HEK293 (cell line): ENCODE results near the gene DPF3.

Experiments
- CTCF ChIA-PET: fragments of 350-600 bp; formaldehyde crosslinking; extraction: SDS; loops from one replicate; lab custom pipeline; 2021; ENCODE audit warnings: antibody characterized with exemption; lab: Yijun Ruan, JAX
- POLR2A ChIA-PET: fragments of 300-600 bp; formaldehyde crosslinking; extraction: SDS; loops from one replicate; lab custom pipeline; 2020; ENCODE audit warnings: antibody characterized with exemption, inconsistent platforms; lab: Yijun Ruan, JAX
- H3K27ac ChIP-seq: fragments of 200-500 bp; sonication (Bioruptor generic); 2 replicates; pipeline ENCODE4 v1.5.1; 2014; ENCODE audit warnings: low read depth, low read length, control low read depth, inconsistent platforms; ENCODE audit errors: extremely low read depth
- H3K36me3 ChIP-seq, 2 experiments: fragments of 200-500 bp in 1 of 2; sonication (Bioruptor generic) in 1 of 2; 1 replicate in 1 of 2; 2 replicates in 1 of 2; pipeline ENCODE4 v1.5.1; 2014 to 2017; ENCODE audit warnings: inconsistent platforms in 2 of 2, low read length in 2 of 2; ENCODE audit not compliant: control insufficient read depth in 2 of 2, insufficient read depth in 1 of 2
- H3K4me1 ChIP-seq: fragments of 200-500 bp; sonication (Bioruptor generic); 2 replicates; pipeline ENCODE4 v1.5.1; 2014; ENCODE audit warnings: mild to moderate bottlenecking, low read length, inconsistent platforms; ENCODE audit not compliant: control insufficient read depth, insufficient read depth
- H3K4me3 ChIP-seq: 2 replicates; pipeline ENCODE4 v1.5.1; 2011; ENCODE audit warnings: low read depth, mild to moderate bottlenecking, control low read depth, low read length, moderate library complexity
- H3K9me3 ChIP-seq: fragments of 200-500 bp; sonication (Bioruptor generic); 2 replicates; pipeline ENCODE4 v1.5.1; 2014; ENCODE audit warnings: low read depth, low read length, inconsistent platforms; ENCODE audit not compliant: control insufficient read depth, insufficient read depth
- MYNN ChIP-seq: fragments of 450-650 bp; formaldehyde crosslinking; IDR thresholded peaks from 2 replicates; pipeline ENCODE4 v1.5.1; 2016; ENCODE audit warnings: missing biosample characterization, missing genetic modification characterization, borderline replicate concordance
- PRDM4 ChIP-seq: fragments of 450-650 bp; formaldehyde crosslinking; IDR thresholded peaks from 2 replicates; pipeline ENCODE4 v1.5.1; 2017; ENCODE audit warnings: missing biosample characterization, missing genetic modification characterization
- REPIN1 ChIP-seq: fragments of 450-650 bp; formaldehyde crosslinking; IDR thresholded peaks from 2 replicates; pipeline ENCODE4 v1.5.1; 2017; ENCODE audit warnings: missing biosample characterization, missing genetic modification characterization, low read depth
- TCF7L2 ChIP-seq: IDR thresholded peaks from 2 replicates; pipeline ENCODE4 v1.6.1; 2011; ENCODE audit warnings: low read depth, mild to moderate bottlenecking, inconsistent platforms, low read length, moderate library complexity, borderline replicate concordance
- TRIM28 ChIP-seq: IDR thresholded peaks from 2 replicates; pipeline ENCODE4 v1.6.1; 2011; ENCODE audit warnings: low read length, control low read depth, borderline replicate concordance
- ZBTB8A ChIP-seq: fragments of 450-650 bp; formaldehyde crosslinking; IDR thresholded peaks from 2 replicates; pipeline ENCODE4 v1.5.1; 2016; ENCODE audit warnings: missing biosample characterization, missing genetic modification characterization
- ZFP3 ChIP-seq: fragments of 450-650 bp; formaldehyde crosslinking; IDR thresholded peaks from 2 replicates; pipeline ENCODE4 v1.5.1; 2016; ENCODE audit warnings: low read depth, missing biosample characterization, missing genetic modification characterization
- ZIC2 ChIP-seq: fragments of 450-650 bp; formaldehyde crosslinking; IDR thresholded peaks from 2 replicates; pipeline ENCODE4 v1.5.1; 2016; ENCODE audit warnings: missing biosample characterization, missing genetic modification characterization
- ZNF114 ChIP-seq: fragments of 450-650 bp; formaldehyde crosslinking; IDR thresholded peaks from 2 replicates; pipeline ENCODE4 v1.5.0; 2017; ENCODE audit warnings: missing biosample characterization, missing genetic modification characterization
- ZNF148 ChIP-seq: fragments of 450-650 bp; formaldehyde crosslinking; IDR thresholded peaks from 2 replicates; pipeline ENCODE4 v1.5.0; 2017; ENCODE audit warnings: missing biosample characterization, missing genetic modification characterization, borderline replicate concordance
- ZNF155 ChIP-seq: fragments of 450-650 bp; formaldehyde crosslinking; IDR thresholded peaks from 2 replicates; pipeline ENCODE4 v1.5.1; 2016; ENCODE audit warnings: missing biosample characterization, missing genetic modification characterization
- ZNF174 ChIP-seq: fragments of 450-650 bp; formaldehyde crosslinking; IDR thresholded peaks from 2 replicates; pipeline ENCODE4 v1.5.0; 2017; ENCODE audit warnings: missing biosample characterization, mild to moderate bottlenecking, missing genetic modification characterization
- ZNF239 ChIP-seq: fragments of 450-650 bp; formaldehyde crosslinking; IDR thresholded peaks from 2 replicates; pipeline ENCODE4 v1.5.1; 2016; ENCODE audit warnings: missing biosample characterization, missing genetic modification characterization
- ZNF24 ChIP-seq: fragments of 450-650 bp; formaldehyde crosslinking; IDR thresholded peaks from 2 replicates; pipeline ENCODE4 v1.5.1; 2016; ENCODE audit warnings: missing biosample characterization, missing genetic modification characterization
- ZNF26 ChIP-seq: fragments of 450-650 bp; formaldehyde crosslinking; IDR thresholded peaks from 2 replicates; pipeline ENCODE4 v1.5.1; 2016; ENCODE audit warnings: missing biosample characterization, missing genetic modification characterization
- ZNF266 ChIP-seq: fragments of 450-650 bp; formaldehyde crosslinking; IDR thresholded peaks from 2 replicates; pipeline ENCODE4 v1.5.1; 2016; ENCODE audit warnings: missing biosample characterization, missing genetic modification characterization, low read depth
- ZNF354C ChIP-seq: fragments of 450-650 bp; formaldehyde crosslinking; IDR thresholded peaks from 2 replicates; pipeline ENCODE4 v1.5.1; 2016; ENCODE audit warnings: missing biosample characterization, missing genetic modification characterization, low read depth, borderline replicate concordance
- ZNF362 ChIP-seq: fragments of 450-650 bp; formaldehyde crosslinking; IDR thresholded peaks from 2 replicates; pipeline ENCODE4 v1.5.1; 2016; ENCODE audit warnings: missing biosample characterization, missing genetic modification characterization
- ZNF391 ChIP-seq: fragments of 450-650 bp; formaldehyde crosslinking; IDR thresholded peaks from 2 replicates; pipeline ENCODE4 v1.5.1; 2016; ENCODE audit warnings: low read depth, missing biosample characterization, missing genetic modification characterization, borderline replicate concordance
- ZNF416 ChIP-seq: fragments of 450-650 bp; formaldehyde crosslinking; IDR thresholded peaks from 2 replicates; pipeline ENCODE4 v1.5.1; 2016; ENCODE audit warnings: missing biosample characterization, missing genetic modification characterization
- ZNF513 ChIP-seq: fragments of 450-650 bp; IDR thresholded peaks from 2 replicates; pipeline ENCODE4 v1.5.1; 2018; ENCODE audit warnings: missing biosample characterization, missing genetic modification characterization
- ZNF623 ChIP-seq: fragments of 450-650 bp; formaldehyde crosslinking; IDR thresholded peaks from 2 replicates; pipeline ENCODE4 v1.5.1; 2016; ENCODE audit warnings: missing biosample characterization, missing genetic modification characterization
- ZNF76 ChIP-seq: fragments of 450-650 bp; formaldehyde crosslinking; IDR thresholded peaks from 2 replicates; pipeline ENCODE4; 2016; ENCODE audit warnings: low read depth, missing biosample characterization, missing genetic modification characterization, borderline replicate concordance
- ZNF791 ChIP-seq: fragments of 450-650 bp; formaldehyde crosslinking; IDR thresholded peaks from 2 replicates; pipeline ENCODE4 v1.5.1; 2016; ENCODE audit warnings: missing biosample characterization, missing genetic modification characterization
- ZNF837 ChIP-seq: fragments of 450-650 bp; formaldehyde crosslinking; IDR thresholded peaks from 2 replicates; pipeline ENCODE4 v1.5.1; 2016; ENCODE audit warnings: missing biosample characterization, missing genetic modification characterization

Gene DPF3

GRCh38 chr14:72802588-72802946 lies 91.3 kb downstream of the DPF3 start (continued):
- TF ChIP-seq PRDM4 (tag by site-specific recombination) (no peak), ZNF391 (no peak), ZNF174 (no peak), ZNF837 (tag by site-specific recombination) (no peak), ZNF362 (tag by site-specific recombination) (no peak), ZBTB8A (tag by site-specific recombination) (no peak)
- TF ChIP-seq, all 188 proteins: peak for 0

GRCh38 chr14:72801836-72802587 lies 91.9 kb downstream of the DPF3 start:
- H3K4me3 ChIP-seq, result no peak overlapping the region
- H3K27ac ChIP-seq, result no peak overlapping the region
- ChIA-PET POLR2A (no interaction called here), CTCF (interaction anchor here (0.6 kb wide), 1 partner anchor 206 kb away, joined by 4 read pairs; no protein-coding TSS in a partner anchor)
- H3K9me3 ChIP-seq, result no peaks in the 10 kb centered on the region
- H3K36me3 ChIP-seq, result no peaks in the 10 kb centered on the region
- no peaks in the 10 kb centered on the region for H3K4me1 ChIP-seq
- TF ChIP-seq ZNF114 (tag by site-specific recombination), result no peak
- TF ChIP-seq REPIN1 (tag by site-specific recombination), result no peak
- no peak for TF ChIP-seq TCF7L2
- no peak for TF ChIP-seq ZNF24
- no peak for TF ChIP-seq ZNF623 (tag by site-specific recombination)
- TF ChIP-seq TRIM28, result no peak
- no peak for TF ChIP-seq ZNF354C (tag by site-specific recombination)
- no peak for TF ChIP-seq ZNF416 (tag by site-specific recombination)
- TF ChIP-seq ZNF26, result no peak
- TF ChIP-seq ZNF513 (tag by site-specific recombination), result no peak
- no peak for TF ChIP-seq ZNF155 (tag by site-specific recombination)
- TF ChIP-seq ZNF791 (tag by site-specific recombination), result no peak
- no peak for TF ChIP-seq MYNN (tag by site-specific recombination)
- no peak for TF ChIP-seq ZFP3 (tag by site-specific recombination)
- TF ChIP-seq ZNF148 (tag by site-specific recombination), result no peak
- TF ChIP-seq ZNF239 (tag by site-specific recombination), result no peak
- TF ChIP-seq ZNF76 (tag by site-specific recombination), result no peak
- TF ChIP-seq ZNF266, result no peak
- TF ChIP-seq ZIC2, result no peak
- TF ChIP-seq ZBTB8A (tag by site-specific recombination), result no peak
